ENCODE results near the gene VAX1. TPM values are rescaled to one million over a fixed set of nuclear protein-coding genes. Genes with fewer than 3 reads are reported as not detected.

The VAX1 gene
- total and polyA plus RNA-seq, 9 of the 15 experiments (the other 6 are each of a cell fraction or from before 2014, with no cell fraction given) = not detected

- ChIA-PET CTCF (ENCODE audit: low intra/inter-chr PET ratio) (no interaction called here), POLR2A (interaction anchor here (0.6 kb wide), 1 partner anchor 26 kb away, joined by 3 read pairs; no protein-coding TSS in a partner anchor)
- Histone ChIP-seq H3K4me1 (replicated peaks in 1 of 2; ENCODE audit: control insufficient read depth in 2 of 2, insufficient read depth in 2 of 2, low read length in 2 of 2) (peaks cover 0 to 23% of the 10 kb centered on the region in 2 experiments; a peak in 2 of 5 replicates), H3K4me3 (no peak overlapping the region), H3K36me3 (ENCODE audit: control insufficient read depth, insufficient read depth, low read length) (no peaks in the 10 kb centered on the region), H3K4me2 (ENCODE audit: insufficient read depth, low read length) (no peak overlapping the region), H3K9me1 (ENCODE audit: control insufficient read depth, insufficient read depth, low read length) (no peaks in the 10 kb centered on the region), H3K79me2 (ENCODE audit: control insufficient read depth, insufficient read depth, low read length) (no peaks in the 10 kb centered on the region), H3K9me3 (replicated peaks; ENCODE audit: control insufficient read depth, insufficient read depth, low read depth, low read length) (no peaks in the 10 kb centered on the region), H2AFZ (ENCODE audit: low read depth, low read length) (no peak overlapping the region), H3K27ac (ENCODE audit: extremely low read depth, low read depth, low read length) (no peak overlapping the region), H4K20me1 (replicated peaks; ENCODE audit: control insufficient read depth, insufficient read depth, low read length) (no peaks in the 10 kb centered on the region), H3K9ac (ENCODE audit: insufficient read depth in 1 of 2, low read depth in 2 of 2, low read length in 2 of 2) (no peak overlapping the region), H3K27me3 (ENCODE audit: control insufficient read depth in 2 of 2, insufficient read depth in 2 of 2, low read length in 2 of 2) (peaks cover 24 to 78% of the 10 kb centered on the region in 2 experiments)
- in situ Hi-C loops (cut with MboI) (no loop called here), intact Hi-C loops (cut with micrococcal nuclease) (no loop called here)
- TF ChIP-seq MIER1 (IDR thresholded peaks at IDR 0.05; ENCODE audit: low read depth) (no peak), NKRF (IDR thresholded peaks at IDR 0.05; ENCODE audit: borderline replicate concordance) (no peak), ZNF175 (CRISPR knock-in tag; IDR thresholded peaks at IDR 0.05; ENCODE audit: low read depth) (no peak), ETS1 (conservative IDR thresholded peaks at IDR 0.05; ENCODE audit: control insufficient read depth, low read depth, low read length) (no peak)
- DNase-seq (ENCODE audit: extremely low read depth in 1 of 4, low spot score in 3 of 4) = no peak
- no peak for ATAC-seq
- BruUV-seq (replicated peaks) = no TSS peak
- FAIRE-seq = no peak
- WGBS (ENCODE audit: insufficient coverage, low coverage, missing lambda C conversion rate) = 8% methylated on average over 23 of the region's 30 CpGs
Measured at GRCh38 chr10:117133273-117134055, 4.6 kb downstream of the VAX1 start.

Measured in K562 (cell line).